ENCODE data around the gene PUSL1. TPM values are rescaled to one million over a fixed set of nuclear protein-coding genes. Genes with fewer than 3 reads are reported as not detected.

PUSL1 gene
- total and polyA plus RNA-seq, 2 of the 4 experiments (the other 2 are of a cell fraction): 10.9 to 33.0 TPM

DNA sequence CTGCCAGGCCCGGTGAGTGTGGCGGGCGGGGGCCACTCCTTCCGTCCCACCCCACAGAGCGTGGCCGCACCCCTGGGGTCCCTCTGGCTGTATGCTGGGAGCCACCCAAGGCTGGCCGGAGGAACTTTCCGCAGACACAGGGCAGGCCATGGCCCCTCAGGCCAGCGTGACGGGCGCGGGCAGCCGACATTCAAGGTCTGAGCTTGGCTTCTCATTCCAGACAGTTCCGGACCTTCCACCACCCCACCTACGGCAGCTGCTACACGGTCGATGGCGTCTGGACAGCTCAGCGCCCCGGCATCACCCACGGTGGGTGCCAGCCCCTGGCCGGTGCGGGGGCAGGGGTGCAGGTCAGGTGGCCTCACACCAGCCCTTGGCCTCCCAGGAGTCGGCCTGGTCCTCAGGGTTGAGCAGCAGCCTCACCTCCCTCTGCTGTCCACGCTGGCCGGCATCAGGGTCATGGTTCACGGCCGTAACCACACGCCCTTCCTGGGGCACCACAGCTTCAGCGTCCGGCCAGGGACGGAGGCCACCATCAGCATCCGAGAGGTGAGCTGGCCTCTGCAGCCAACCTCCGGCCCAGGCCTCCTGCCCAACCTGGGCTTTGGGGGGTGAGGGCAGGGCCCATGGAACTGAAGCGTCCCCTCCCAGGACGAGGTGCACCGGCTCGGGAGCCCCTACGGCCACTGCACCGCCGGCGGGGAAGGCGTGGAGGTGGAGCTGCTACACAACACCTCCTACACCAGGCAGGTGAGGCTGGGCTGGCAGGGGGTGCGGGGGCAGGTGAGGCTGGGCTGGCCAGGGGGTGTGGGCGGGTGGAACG is 20.9 kb upstream of the PUSL1 start:
- Histone ChIP-seq H2AFZ (replicated peaks; ENCODE audit: low read length, poor library complexity) (no peak overlapping the region), H3K14ac (replicated peaks; ENCODE audit: low read depth, low read length) (no peak overlapping the region), H2BK15ac (ENCODE audit: low read depth, low read length) (no peak overlapping the region), H3K9ac (ENCODE audit: low read depth, low read length) (no peak overlapping the region), H2BK120ac (ENCODE audit: low read depth, low read length) (no peak overlapping the region), H3K23ac (ENCODE audit: low read depth, low read length) (no peak overlapping the region), H3K56ac (ENCODE audit: extremely low read depth, insufficient read depth, low read length) (no peak overlapping the region), H3K4ac (ENCODE audit: low read depth, low read length) (no peak overlapping the region), H4K8ac (ENCODE audit: low read depth in 2 of 2, low read length in 2 of 2) (no peak overlapping the region), H3K18ac (ENCODE audit: low read depth, low read length) (no peak overlapping the region), H3K4me3 (ENCODE audit: insufficient read depth, low read depth, low read length) (no peak overlapping the region), H3K79me1 (ENCODE audit: low read depth in 1 of 2, low read length in 2 of 2) (no peaks in the 10 kb centered on the region), H3K4me1 (ENCODE audit: control insufficient read depth, insufficient read depth, low read length) (no peaks in the 10 kb centered on the region; the same call in 1 of the 2 replicates), H4K5ac (ENCODE audit: low read depth, low read length) (no peak overlapping the region), H2BK20ac (ENCODE audit: low read depth, low read length) (no peak overlapping the region), H2AK9ac (replicated peaks; ENCODE audit: low read depth, low read length, poor library complexity) (no peak overlapping the region), H3K27ac (ENCODE audit: insufficient read depth, low read length) (no peak overlapping the region), H4K91ac (ENCODE audit: insufficient read depth, low read depth, low read length) (no peak overlapping the region), H3K4me2 (ENCODE audit: low read depth, low read length) (no peak overlapping the region), H3K9me3 (ENCODE audit: control insufficient read depth, insufficient read depth, low read length) (no peaks in the 10 kb centered on the region), H3K36me3 (ENCODE audit: control insufficient read depth, insufficient read depth, low read length) (peaks cover 2% of the 10 kb centered on the region; the same call in 1 of the 2 replicates), H4K20me1 (ENCODE audit: insufficient read depth, low read length) (peaks cover 6% of the 10 kb centered on the region; the same call in 1 of the 2 replicates), H2AK5ac (ENCODE audit: low read depth, low read length) (no peak overlapping the region), H3K9me1 (ENCODE audit: insufficient read depth, low read length) (peaks cover under 1% of the 10 kb centered on the region; the same call in 1 of the 2 replicates), H3K27me3 (ENCODE audit: control insufficient read depth, insufficient read depth, low read length) (no peaks in the 10 kb centered on the region), H2BK5ac (ENCODE audit: low read depth, low read length, poor library complexity, severe bottlenecking) (no peak overlapping the region)
- CTCF ChIA-PET: interaction anchor here (0.9 kb wide), 1 partner anchor 165 kb away, joined by 4 read pairs; no protein-coding TSS in a partner anchor
- no peak for TF ChIP-seq NFE2L2 (IDR thresholded peaks at IDR 0.05; ENCODE audit: low read depth, low read length)
- TF ChIP-seq, protein P1, sequence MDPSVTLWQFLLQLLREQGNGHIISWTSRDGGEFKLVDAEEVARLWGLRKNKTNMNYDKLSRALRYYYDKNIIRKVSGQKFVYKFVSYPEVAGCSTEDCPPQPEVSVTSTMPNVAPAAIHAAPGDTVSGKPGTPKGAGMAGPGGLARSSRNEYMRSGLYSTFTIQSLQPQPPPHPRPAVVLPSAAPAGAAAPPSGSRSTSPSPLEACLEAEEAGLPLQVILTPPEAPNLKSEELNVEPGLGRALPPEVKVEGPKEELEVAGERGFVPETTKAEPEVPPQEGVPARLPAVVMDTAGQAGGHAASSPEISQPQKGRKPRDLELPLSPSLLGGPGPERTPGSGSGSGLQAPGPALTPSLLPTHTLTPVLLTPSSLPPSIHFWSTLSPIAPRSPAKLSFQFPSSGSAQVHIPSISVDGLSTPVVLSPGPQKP (IDR thresholded peaks at IDR 0.05; ENCODE audit: borderline replicate concordance, low read depth, low read length): no peak
- TF ChIP-seq BHLHE40 (IDR thresholded peaks at IDR 0.05; ENCODE audit: low read depth, low read length): no peak
- TF ChIP-seq, protein P2, sequence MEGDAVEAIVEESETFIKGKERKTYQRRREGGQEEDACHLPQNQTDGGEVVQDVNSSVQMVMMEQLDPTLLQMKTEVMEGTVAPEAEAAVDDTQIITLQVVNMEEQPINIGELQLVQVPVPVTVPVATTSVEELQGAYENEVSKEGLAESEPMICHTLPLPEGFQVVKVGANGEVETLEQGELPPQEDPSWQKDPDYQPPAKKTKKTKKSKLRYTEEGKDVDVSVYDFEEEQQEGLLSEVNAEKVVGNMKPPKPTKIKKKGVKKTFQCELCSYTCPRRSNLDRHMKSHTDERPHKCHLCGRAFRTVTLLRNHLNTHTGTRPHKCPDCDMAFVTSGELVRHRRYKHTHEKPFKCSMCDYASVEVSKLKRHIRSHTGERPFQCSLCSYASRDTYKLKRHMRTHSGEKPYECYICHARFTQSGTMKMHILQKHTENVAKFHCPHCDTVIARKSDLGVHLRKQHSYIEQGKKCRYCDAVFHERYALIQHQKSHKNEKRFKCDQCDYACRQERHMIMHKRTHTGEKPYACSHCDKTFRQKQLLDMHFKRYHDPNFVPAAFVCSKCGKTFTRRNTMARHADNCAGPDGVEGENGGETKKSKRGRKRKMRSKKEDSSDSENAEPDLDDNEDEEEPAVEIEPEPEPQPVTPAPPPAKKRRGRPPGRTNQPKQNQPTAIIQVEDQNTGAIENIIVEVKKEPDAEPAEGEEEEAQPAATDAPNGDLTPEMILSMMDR (conservative IDR thresholded peaks at IDR 0.05; ENCODE audit: low read depth, low read length): no peak
- TF ChIP-seq POLR2A (IDR thresholded peaks at IDR 0.05; ENCODE audit: low read depth, low read length): no peak
- TF ChIP-seq SMC3 (IDR thresholded peaks at IDR 0.05; ENCODE audit: low read depth, low read length): no peak
- TF ChIP-seq RCOR1 (IDR thresholded peaks at IDR 0.05; ENCODE audit: insufficient replicate concordance, low read length): no peak
- no peak for TF ChIP-seq MAZ (IDR thresholded peaks at IDR 0.05; ENCODE audit: borderline replicate concordance, low read depth, low read length)
- TF ChIP-seq RFX5 (IDR thresholded peaks at IDR 0.05; ENCODE audit: low read depth, low read length): no peak
- no peak for TF ChIP-seq FOS (IDR thresholded peaks at IDR 0.05; ENCODE audit: low read depth, low read length)
- TF ChIP-seq, protein P3, sequence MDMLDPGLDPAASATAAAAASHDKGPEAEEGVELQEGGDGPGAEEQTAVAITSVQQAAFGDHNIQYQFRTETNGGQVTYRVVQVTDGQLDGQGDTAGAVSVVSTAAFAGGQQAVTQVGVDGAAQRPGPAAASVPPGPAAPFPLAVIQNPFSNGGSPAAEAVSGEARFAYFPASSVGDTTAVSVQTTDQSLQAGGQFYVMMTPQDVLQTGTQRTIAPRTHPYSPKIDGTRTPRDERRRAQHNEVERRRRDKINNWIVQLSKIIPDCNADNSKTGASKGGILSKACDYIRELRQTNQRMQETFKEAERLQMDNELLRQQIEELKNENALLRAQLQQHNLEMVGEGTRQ (IDR thresholded peaks at IDR 0.05; ENCODE audit: low read depth, low read length): no peak
- no peak for TF ChIP-seq RAD21 (IDR thresholded peaks at IDR 0.05; ENCODE audit: low read length)
- TF ChIP-seq CHD1 (IDR thresholded peaks at IDR 0.05; ENCODE audit: low read depth, low read length): no peak
- no peak for TF ChIP-seq CEBPB (IDR thresholded peaks at IDR 0.05; ENCODE audit: low read depth, low read length)
- no peak for TF ChIP-seq MXI1 (IDR thresholded peaks at IDR 0.05; ENCODE audit: borderline replicate concordance, low read depth, low read length)
- dilution Hi-C loops (cut with HindIII; ENCODE audit: low sequenced_read_pairs, unreplicated experiment): no loop called here
- intact Hi-C loops (cut with micrococcal nuclease): no loop called here
- BruUV-seq (replicated peaks): no TSS peak
- DNase-seq: no peak
- POLR2A ChIA-PET (ENCODE audit: unreplicated experiment): no interaction called here
- ATAC-seq (ENCODE audit: low read depth): no peak
- in situ Hi-C loops (cut with MboI; ENCODE audit: low sequenced_read_pairs): no loop called here
- 83% methylated on average over 15 of the region's 46 CpGs; no CpG with 5 or more reads in 1 of the 2 experiments for WGBS, 2 experiments (ENCODE audit: extremely low coverage in 2 of 2, insufficient read length in 1 of 2)
